GM21723 (cell line): ENCODE measurements around the gene ZNF438.
"Not testable (repeated sequence)": the region's sequence is repeated elsewhere in the genome, so short reads cannot be mapped to it uniquely, and the experiment has no call there.

ENCODE experiments used
- ATAC-seq: cut with Tn5 transposase; IDR thresholded peaks from one replicate; pipeline ENCODE4 v1.9.1; 2021; ENCODE audit warnings: mild to moderate bottlenecking, moderate library complexity; ENCODE audit not compliant: unreplicated experiment

ZNF438 gene

GRCh38 chr10:30962522-30962921 lies 69.1 kb downstream of the ZNF438 start:
- ATAC-seq = no peak

- peak; percentile 21 for ATAC-seq
These were observed 71.8 kb downstream of the ZNF438 start for GRCh38 chr10:30959836-30960210.

- ATAC-seq = not testable (repeated sequence)
These were observed 82.4 kb downstream of the ZNF438 start for GRCh38 chr10:30949218-30949617.

- ATAC-seq = no peak
These were observed 87.7 kb downstream of the ZNF438 start for GRCh38 chr10:30944005-30944404.

DNA sequence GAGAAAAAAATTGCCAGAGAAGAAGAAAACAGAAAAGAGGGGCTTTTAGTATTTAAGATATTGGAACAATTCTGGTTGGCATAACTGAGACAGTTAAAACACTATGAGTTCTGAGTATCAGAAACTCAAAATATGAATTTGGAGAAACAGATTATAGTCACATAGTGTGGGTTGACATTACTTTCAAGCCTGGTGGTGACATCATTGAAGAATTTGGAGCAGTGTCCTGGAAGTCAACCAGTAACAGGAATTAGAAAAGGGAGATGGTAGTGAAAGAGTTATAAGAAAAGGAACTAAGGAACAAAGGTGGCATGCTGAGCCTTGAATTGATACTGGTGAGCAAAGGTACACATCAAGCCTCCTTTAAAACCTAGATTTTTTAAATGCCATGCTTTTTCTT lies 88.2 kb downstream of the ZNF438 start:
- ATAC-seq = no peak

GRCh38 chr10:30940256-30940655 lies 91.4 kb downstream of the ZNF438 start:
- ATAC-seq = no peak

DNA sequence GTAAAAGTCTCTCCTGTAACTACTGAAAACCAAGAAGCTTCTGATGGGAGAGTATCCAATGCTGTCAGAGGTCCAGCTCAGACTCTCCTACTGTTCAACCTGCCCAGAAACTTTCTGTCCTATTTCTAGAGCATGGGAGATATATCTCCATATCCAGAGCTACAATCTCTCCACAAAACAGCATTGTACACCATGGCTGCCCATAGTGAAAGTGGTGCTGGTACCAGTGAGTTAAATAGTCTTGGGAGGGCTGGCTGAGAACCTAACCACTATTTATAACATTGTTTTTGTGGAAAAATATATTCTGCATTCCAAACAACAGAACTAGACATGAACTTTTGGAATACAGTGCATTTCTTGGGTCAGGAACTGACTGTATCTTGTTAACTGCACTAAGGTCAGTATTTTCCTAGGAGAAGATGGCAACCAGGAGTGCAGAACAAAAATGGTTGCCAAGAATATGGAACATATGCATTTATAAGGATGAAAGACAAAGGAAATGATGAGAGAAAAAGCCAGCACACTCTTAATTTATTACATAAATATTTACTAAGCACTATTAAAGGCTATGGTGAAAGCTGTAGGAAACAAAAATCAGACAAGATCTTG lies 91.9 kb downstream of the ZNF438 start:
- no peak for ATAC-seq

DNA sequence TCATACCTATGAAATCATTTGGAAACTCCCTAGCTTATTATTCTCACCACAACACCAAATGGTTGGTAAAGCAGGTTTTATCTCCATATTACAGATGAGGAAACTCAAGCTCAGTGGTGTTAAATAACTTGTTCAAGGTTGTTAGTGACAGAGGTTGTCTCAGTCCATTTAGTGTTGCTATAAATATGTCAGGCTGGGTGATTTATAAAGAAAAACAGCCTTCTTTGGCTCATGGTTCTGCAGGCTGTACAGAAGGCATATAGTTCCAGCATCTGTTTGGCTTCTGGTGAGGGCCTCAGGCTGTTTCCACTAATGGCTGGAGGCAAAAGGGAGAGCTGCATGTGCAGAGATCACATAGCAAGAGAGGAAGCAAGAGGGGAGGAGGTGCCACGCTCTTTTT lies 96.6 kb downstream of the ZNF438 start:
- ATAC-seq = no peak

DNA sequence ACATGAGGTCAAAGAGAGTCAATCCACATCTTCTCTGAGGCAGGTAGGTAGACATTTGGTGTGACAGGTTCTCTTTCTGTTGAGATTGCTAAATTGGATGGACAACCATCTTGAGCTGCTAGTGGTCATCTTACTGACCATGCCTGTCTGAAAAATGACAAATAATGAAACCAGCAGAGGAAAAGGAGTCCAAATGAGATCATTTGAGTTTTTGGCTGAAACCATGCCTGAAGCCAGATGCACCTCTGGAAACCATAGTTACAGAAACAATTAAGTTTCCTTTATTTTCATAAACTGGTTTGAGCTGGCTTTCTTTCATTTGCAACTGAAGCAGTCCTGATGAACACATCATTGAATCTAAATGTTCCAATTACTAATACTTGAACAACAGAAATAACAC lies 100.6 kb downstream of the ZNF438 start:
- no peak for ATAC-seq

- ATAC-seq = no peak
These were observed 101.7 kb downstream of the ZNF438 start for GRCh38 chr10:30929901-30930520.

DNA sequence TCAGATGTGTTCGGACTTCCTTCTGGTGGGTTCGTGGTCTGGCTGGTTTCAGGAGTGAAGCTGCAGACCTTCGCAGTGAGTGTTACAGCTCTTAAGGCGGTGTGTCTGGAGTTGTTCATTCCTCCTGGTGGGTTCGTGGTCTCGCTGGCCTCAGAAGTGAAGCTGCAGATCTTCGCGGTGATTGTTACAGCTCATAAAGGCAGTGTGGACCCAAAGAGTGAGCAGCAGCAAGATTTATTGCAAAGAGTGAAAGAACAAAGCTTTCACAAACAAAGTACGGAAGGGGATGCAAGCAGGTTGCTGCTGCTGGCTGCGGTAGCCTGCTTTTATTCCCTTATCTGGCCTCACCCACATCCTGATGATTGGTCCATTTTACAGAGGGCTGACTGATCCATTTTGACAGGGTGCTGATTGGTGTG lies 102.3 kb downstream of the ZNF438 start:
- ATAC-seq = not testable (repeated sequence)

DNA sequence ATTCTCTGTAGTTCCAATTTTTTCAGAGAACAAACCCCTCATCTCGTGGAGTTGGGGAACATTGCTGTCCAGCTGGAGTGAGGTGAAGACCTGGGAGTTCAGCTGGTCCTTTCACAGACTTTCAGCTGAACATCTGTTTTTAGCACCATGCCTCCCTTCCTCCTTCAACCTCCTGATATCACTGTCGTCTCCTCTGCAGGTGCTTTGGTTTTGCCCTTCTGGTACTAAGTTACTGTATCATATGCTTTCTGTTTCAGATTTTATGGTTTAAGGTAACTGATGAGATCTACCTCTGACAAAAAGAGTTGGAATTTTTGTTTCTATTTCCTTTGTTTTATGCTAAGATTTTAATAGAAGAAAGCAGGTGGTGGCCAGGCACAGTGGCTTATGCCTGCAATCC lies 102.9 kb downstream of the ZNF438 start:
- ATAC-seq = peak; percentile 83

GRCh38 chr10:30918651-30919050 lies 113.0 kb downstream of the ZNF438 start:
- ATAC-seq = no peak

GRCh38 chr10:30917789-30918188 lies 113.9 kb downstream of the ZNF438 start:
- no peak for ATAC-seq

DNA sequence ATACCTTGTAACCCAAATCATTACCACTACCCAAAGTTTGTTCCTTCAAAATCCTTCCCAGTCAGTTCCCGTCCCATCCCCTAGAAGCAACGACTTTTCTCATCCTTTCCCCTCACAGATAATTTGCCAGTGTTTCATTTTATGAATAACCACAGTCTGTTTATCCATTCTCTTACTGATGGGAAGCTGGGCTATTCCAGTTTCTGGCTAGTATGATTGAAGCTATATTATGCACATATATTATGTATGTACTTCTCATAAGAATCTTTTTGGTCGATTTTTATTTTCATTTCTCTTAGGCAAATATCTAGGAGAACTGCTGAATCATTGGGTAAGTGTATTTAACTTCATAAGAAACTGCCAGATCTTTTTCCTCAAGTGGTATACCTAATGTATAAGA lies 114.6 kb downstream of the ZNF438 start:
- ATAC-seq = no peak

DNA sequence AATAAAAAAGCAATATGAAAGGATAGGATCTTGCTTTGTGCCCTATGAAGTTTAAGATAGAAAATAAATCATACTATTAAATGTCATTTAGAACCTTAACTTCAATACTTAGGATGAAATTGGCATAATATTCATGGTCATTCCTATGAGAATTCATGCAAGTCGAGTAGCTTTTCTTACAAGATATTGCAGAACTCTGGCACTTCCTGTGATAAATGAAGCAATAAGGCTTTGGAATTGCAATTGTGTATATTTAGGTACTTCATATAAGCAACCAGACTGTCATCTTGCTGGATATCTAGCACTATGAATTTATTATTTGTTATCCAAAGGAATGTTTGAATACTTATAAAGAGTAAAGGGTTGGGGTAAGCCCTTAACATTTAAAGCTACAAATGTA lies 116.5 kb downstream of the ZNF438 start:
- ATAC-seq = no peak

DNA sequence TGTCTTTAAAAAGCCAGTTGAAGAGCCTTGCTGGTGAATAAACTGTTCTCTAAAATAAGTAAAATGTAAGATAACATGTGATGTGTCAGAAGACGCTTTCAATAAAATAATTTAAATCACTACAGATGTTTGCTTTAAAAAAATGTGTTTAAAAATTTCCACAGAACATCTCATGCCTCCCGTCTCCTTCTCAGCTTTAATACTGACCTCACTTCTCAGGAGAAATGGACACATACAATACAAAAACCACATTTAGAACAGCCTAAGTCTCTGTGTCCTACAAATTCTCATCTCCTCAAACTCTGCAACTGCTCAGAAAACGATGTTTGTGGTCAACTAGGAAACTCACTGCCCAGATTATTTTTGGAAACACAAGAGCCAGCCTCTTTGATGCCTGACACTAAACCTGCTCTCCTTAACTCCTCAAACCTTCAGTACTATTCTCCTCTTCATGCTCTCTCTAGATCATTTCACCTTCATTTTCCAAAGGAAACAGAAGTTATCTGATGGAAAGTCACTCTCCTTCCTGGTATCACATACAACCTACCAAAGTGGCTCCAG lies 120.3 kb downstream of the ZNF438 start:
- ATAC-seq = no peak

- ATAC-seq = no peak
These were observed 128.1 kb downstream of the ZNF438 start for GRCh38 chr10:30903397-30904138.

- ATAC-seq = no peak
These were observed 128.9 kb downstream of the ZNF438 start for GRCh38 chr10:30902621-30903396.

- ATAC-seq = not testable (repeated sequence)
These were observed 130.2 kb downstream of the ZNF438 start for GRCh38 chr10:30901487-30901886.

GRCh38 chr10:30898964-30899363 lies 132.7 kb downstream of the ZNF438 start:
- no peak for ATAC-seq
